A549 (cell line): ENCODE data around the gene SLC6A12. TPM values are rescaled to one million over a fixed set of nuclear protein-coding genes. Genes with fewer than 3 reads are reported as not detected.

Experiments used
- ATAC-seq, 2 experiments: fragments of 200-7000 bp in 1 of 2; fragments of >200 bp in 1 of 2; cut with Nextera tagmentation in 1 of 2; cut with Tn5 transposase in 1 of 2; 3 replicates each; pipeline versions ENCODE4 v1.8.0 to v1.9.1; 2018 to 2020; ENCODE audit warnings: mild to moderate bottlenecking in 1 of 2, moderate library complexity in 1 of 2
- CTCF ChIA-PET: fragments of 300-600 bp; sonication (Branson Sonifier 250); formaldehyde crosslinking; extraction: SDS; loops from one replicate; lab custom pipeline; 2021; ENCODE audit warnings: antibody characterized with exemption, inconsistent platforms; lab: Yijun Ruan, JAX
- POLR2A ChIA-PET: fragments of 350-600 bp; formaldehyde crosslinking; extraction: SDS; loops from one replicate; lab custom pipeline; 2021; ENCODE audit warnings: antibody characterized with exemption, inconsistent platforms; lab: Yijun Ruan, JAX
- DNase-seq, 2 experiments: peaks; one replicate each; pipeline versions ENCODE4 v3.0.0 to v3.0.0-alpha.2; 2011 to 2016; ENCODE audit warnings: low read depth in 1 of 2, low spot score in 1 of 2
- FAIRE-seq: peaks from 2 replicates; lab custom pipeline; 2011; peaks lifted over from hg19 to GRCh38; lab: Jason Lieb, UNC
- H3K27ac ChIP-seq, 2 experiments: fragments of >200 bp; sonication (Bioruptor Twin); formaldehyde crosslinking; 3 replicates each; pipeline ENCODE4 v1.5.1; 2016 to 2017
- H3K4me1 ChIP-seq: fragments of >200 bp; sonication (Bioruptor Twin); formaldehyde crosslinking; 3 replicates; pipeline ENCODE4 v1.6.1; 2016
- H3K4me2 ChIP-seq: fragments of >200 bp; sonication (Bioruptor Twin); formaldehyde crosslinking; 3 replicates; pipeline ENCODE4 v1.6.1; 2016
- H3K4me3 ChIP-seq: fragments of >200 bp; sonication (Bioruptor Twin); formaldehyde crosslinking; 3 replicates; pipeline ENCODE4 v1.5.1; 2016
- H3K9me3 ChIP-seq: fragments of >200 bp; sonication (Bioruptor Twin); formaldehyde crosslinking; 3 replicates; pipeline ENCODE4 v1.6.1; 2016
- ATOH8 ChIP-seq: fragments of 250-450 bp; sonication (Bioruptor Pico); IDR thresholded peaks from 2 replicates; pipeline ENCODE4 v1.5.0; 2020; ENCODE audit warnings: low read depth, mild to moderate bottlenecking, moderate library complexity
- BHLHE40 ChIP-seq: IDR thresholded peaks from 2 replicates; pipeline ENCODE4 v1.6.1; 2012; ENCODE audit warnings: low read depth, low read length, inconsistent platforms
- CEBPB ChIP-seq, 2 experiments: fragments of >200 bp in 1 of 2; sonication (Bioruptor Twin) in 1 of 2; formaldehyde crosslinking in 1 of 2; IDR thresholded peaks; 2 replicates each; pipeline ENCODE4 v1.6.1; 2012 to 2016
- E2F6 ChIP-seq: IDR thresholded peaks from 2 replicates; pipeline ENCODE4 v1.6.1; 2012; ENCODE audit warnings: low read depth, borderline replicate concordance
- EHF ChIP-seq: fragments of 250-450 bp; sonication (Bioruptor Pico); IDR thresholded peaks from 2 replicates; pipeline ENCODE4 v1.5.0; 2020; ENCODE audit warnings: mild to moderate bottlenecking
- EHMT2 ChIP-seq: fragments of 200-600 bp; sonication (generic); IDR thresholded peaks from 2 replicates; pipeline ENCODE4 v1.6.1; 2016; ENCODE audit warnings: antibody characterized with exemption, low read depth, mild to moderate bottlenecking, moderate library complexity
- ESRRA ChIP-seq: fragments of 150-350 bp; IDR thresholded peaks from 2 replicates; pipeline ENCODE4 v1.6.1; 2014; ENCODE audit warnings: mild to moderate bottlenecking, low read length, borderline replicate concordance
- FOSB ChIP-seq: fragments of 250-450 bp; sonication (Bioruptor Pico); IDR thresholded peaks from 2 replicates; pipeline ENCODE4 v1.5.0; 2020; ENCODE audit warnings: mild to moderate bottlenecking, moderate library complexity
- HEYL ChIP-seq: fragments of 250-450 bp; sonication (Bioruptor Pico); IDR thresholded peaks from 2 replicates; pipeline ENCODE4 v1.8.0; 2021; ENCODE audit warnings: mild to moderate bottlenecking, moderate library complexity
- HMGXB4 ChIP-seq: fragments of 250-450 bp; sonication (Bioruptor Pico); IDR thresholded peaks from 2 replicates; pipeline ENCODE4 v1.5.0; 2021; ENCODE audit warnings: mild to moderate bottlenecking, moderate library complexity, borderline replicate concordance
- HOXA7 ChIP-seq: fragments of 250-450 bp; sonication (Bioruptor Pico); IDR thresholded peaks from 2 replicates; pipeline ENCODE4 v1.5.0; 2020; ENCODE audit warnings: mild to moderate bottlenecking, moderate library complexity
- HOXB5 ChIP-seq: fragments of 250-450 bp; sonication (Bioruptor Pico); IDR thresholded peaks from 2 replicates; pipeline ENCODE4 v1.5.0; 2020; ENCODE audit warnings: mild to moderate bottlenecking, moderate library complexity
- JUN ChIP-seq, 2 experiments: fragments of >200 bp; sonication (Bioruptor Twin); formaldehyde crosslinking; IDR thresholded peaks; 2 replicates in 1 of 2; 3 replicates in 1 of 2; pipeline ENCODE4 v1.6.1; 2016 to 2017
- JUNB ChIP-seq: fragments of >200 bp; sonication (Bioruptor Twin); formaldehyde crosslinking; IDR thresholded peaks from 2 replicates; pipeline ENCODE4 v1.6.1; 2016
- MAZ ChIP-seq: fragments of 150-350 bp; IDR thresholded peaks from 2 replicates; pipeline ENCODE4 v1.6.1; 2014; ENCODE audit warnings: antibody characterized with exemption, low read depth, low read length, borderline replicate concordance
- NFE2L2 ChIP-seq: fragments of 150-350 bp; conservative IDR thresholded peaks from 2 replicates; pipeline ENCODE4 v1.6.1; 2014; ENCODE audit warnings: low read length
- NR3C1 ChIP-seq: fragments of >200 bp; sonication (Bioruptor Twin); formaldehyde crosslinking; IDR thresholded peaks from 3 replicates; pipeline ENCODE4 v1.6.1; 2017
- POLR2A ChIP-seq: IDR thresholded peaks from 2 replicates; pipeline ENCODE4 v1.6.1; 2012; ENCODE audit warnings: mild to moderate bottlenecking, low read length
- POLR2AphosphoS2 ChIP-seq: conservative IDR thresholded peaks from 2 replicates; pipeline ENCODE4 v1.6.1; 2012; ENCODE audit warnings: low read length, improper control_type of control experiment, inconsistent platforms
- REST ChIP-seq: fragments of 200-600 bp; sonication (generic); IDR thresholded peaks from 2 replicates; pipeline ENCODE4 v1.6.1; 2016; ENCODE audit warnings: antibody characterized with exemption, mild to moderate bottlenecking, moderate library complexity
- RFX5 ChIP-seq: fragments of 450-650 bp; IDR thresholded peaks from 2 replicates; pipeline ENCODE4 v1.7.1; 2014; ENCODE audit warnings: antibody characterized with exemption, mild to moderate bottlenecking, moderate library complexity
- USF2 ChIP-seq: fragments of 450-650 bp; IDR thresholded peaks from 2 replicates; pipeline ENCODE4 v1.6.1; 2014; ENCODE audit warnings: antibody characterized with exemption
- ZC3H11A ChIP-seq: fragments of 450-650 bp; IDR thresholded peaks from 2 replicates; pipeline ENCODE4 v1.6.1; 2014; ENCODE audit warnings: antibody characterized with exemption, mild to moderate bottlenecking
- WGBS: methylation state at CpG from one replicate; pipeline ENCODE4 v1.1.6; 2017; ENCODE audit errors: missing lambda C conversion rate; 5-methylcytosine and 5-hydroxymethylcytosine counted together
- polyA plus RNA-seq, 4 experiments: library from polyadenylated mRNA; depleted of rRNA in 3 of 4; stranded (reverse); fragments of >200 nt; fragmentation: RNase III in 1 of 4; extraction: RNeasy Plus Mini Kit Qiagen cat#74134 plus additional on column Dnase treatment in 1 of 4; gene quantifications; 2 replicates in 3 of 4; 3 replicates in 1 of 4; pipeline ENCODE4 v1.2.3, GENCODE V29; 2011 to 2017

The SLC6A12 gene
- polyA plus RNA-seq, 2 of the 4 experiments (the other 2 are of a cell fraction), result 0.78 to 4.4 TPM

- TF ChIP-seq ATOH8 (CRISPR knock-in tag) (no peak), NR3C1 (no peak), EHMT2 (no peak), USF2 (no peak), EHF (CRISPR knock-in tag) (no peak), BHLHE40 (no peak)
- TF ChIP-seq, all 56 proteins: peak for 0
These were observed 33.3 kb upstream of the SLC6A12 start (continued) for GRCh38 chr12:247271-247670.

GRCh38 chr12:243381-243780 lies 29.4 kb upstream of the SLC6A12 start:
- H3K27ac ChIP-seq, result no peak overlapping the region
- ATAC-seq (peak in 1 of 2 experiments; percentile 36; a peak in 4 of 6 replicates), DNase-seq (no peak), FAIRE-seq (no peak)
- TF ChIP-seq HOXA7 (CRISPR knock-in tag) (no peak), POLR2AphosphoS2 (no peak), HMGXB4 (no peak), MAZ (no peak), CEBPB (IDR thresholded peaks at IDR 0.05) (no peak), HEYL (CRISPR knock-in tag) (no peak)
- H3K4me1 ChIP-seq, result no peaks in the 10 kb centered on the region
- H3K9me3 ChIP-seq, result peaks cover 11% of the 10 kb centered on the region; the same call in 2 of the 3 replicates
- POLR2A ChIA-PET, result no interaction called here
- no peak overlapping the region for H3K4me2 ChIP-seq
- WGBS, result 20% methylated on average over 4 of the region's 4 CpGs
- H3K4me3 ChIP-seq, result no peak overlapping the region
- CTCF ChIA-PET, result interaction anchor here (1.3 kb wide), 1 partner anchor 90 kb away, joined by 3 read pairs; no protein-coding TSS in a partner anchor

GRCh38 chr12:242496-242895 lies 28.5 kb upstream of the SLC6A12 start:
- FAIRE-seq, result no peak
- no peak overlapping the region for H3K4me3 ChIP-seq
- H3K9me3 ChIP-seq, result peaks cover 9% of the 10 kb centered on the region; the same call in 1 of the 3 replicates
- no peak overlapping the region for H3K4me2 ChIP-seq
- WGBS, result 63% methylated on average over 15 of the region's 15 CpGs
- TF ChIP-seq ESRRA (no peak), REST (no peak), RFX5 (no peak), USF2 (no peak), HOXB5 (CRISPR knock-in tag) (no peak), BHLHE40 (no peak), ZC3H11A (no peak), FOSB (CRISPR knock-in tag) (no peak), NFE2L2 (no peak), MAZ (no peak), POLR2A (no peak), JUN (IDR thresholded peaks at IDR 0.05) (no peak), E2F6 (no peak), JUNB (no peak)
- TF ChIP-seq, all 56 proteins: peak for 0
- Histone ChIP-seq H3K27ac (no peak overlapping the region), H3K4me1 (no peaks in the 10 kb centered on the region)
- ChIA-PET POLR2A (no interaction called here), CTCF (interaction anchor here (0.8 to 1.3 kb wide), 2 partner anchors 16 to 89 kb away, joined by 3 read pairs; no protein-coding TSS in a partner anchor)
- DNase-seq, result no peak
- ATAC-seq, result no peak
